ENCODE data around the gene ADARB1. TPM values are rescaled to one million over a fixed set of nuclear protein-coding genes. Genes with fewer than 3 reads are reported as not detected.

Gene ADARB1
- total and polyA plus RNA-seq, 2 experiments from 2014 or later: 4.8 to 14.8 TPM

DNA sequence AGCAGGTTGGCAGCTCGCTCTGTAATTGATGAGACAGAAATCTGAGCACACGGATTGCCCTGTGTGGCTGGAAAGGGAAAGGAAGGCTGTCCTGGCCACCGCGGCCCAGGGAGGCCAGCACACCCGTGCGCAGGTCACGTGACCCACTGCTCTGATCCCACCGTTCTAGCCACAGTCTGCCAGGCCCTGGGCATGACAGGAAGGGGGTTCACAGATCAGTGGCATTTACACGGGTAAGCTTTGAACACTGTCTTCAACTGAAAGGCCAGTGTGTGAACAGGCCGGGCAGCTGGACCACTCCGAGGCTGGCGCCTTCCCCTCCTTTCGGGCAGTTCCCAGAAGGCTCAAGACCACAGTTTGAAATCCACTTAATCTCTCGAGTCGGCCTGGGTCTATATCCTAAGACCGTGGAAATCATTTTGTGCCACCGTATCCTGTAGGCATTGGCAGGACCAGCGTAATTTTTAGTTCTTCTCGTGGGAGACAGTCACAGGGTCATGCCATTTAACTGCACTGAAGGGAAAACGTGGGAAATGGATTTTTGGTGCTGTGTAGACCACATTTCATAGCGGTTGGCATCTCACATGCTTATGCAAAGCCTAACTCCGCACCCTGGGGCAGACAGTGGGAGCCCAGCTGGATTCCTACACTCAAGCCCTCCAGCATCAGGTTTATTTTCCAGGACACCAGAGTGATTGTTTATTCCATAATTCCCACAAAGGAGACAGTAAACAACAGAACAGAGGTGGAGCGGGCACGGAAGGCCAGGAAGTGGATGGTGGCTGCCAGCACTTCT lies 3.1 kb upstream of the ADARB1 start:
- no peaks in the 10 kb centered on the region; the same call in 1 of the 2 replicates for H3K79me2 ChIP-seq (replicated peaks; ENCODE audit: insufficient read depth)
- Mint-ChIP-seq H3K36me3 (ENCODE audit: low read depth) (peaks cover 3% of the 10 kb centered on the region; the same call in 1 of the 3 replicates), H3K4me1 (peaks cover 17% of the 10 kb centered on the region), H3K27me3 (ENCODE audit: insufficient read depth, low read depth, poor library complexity) (peaks cover 20% of the 10 kb centered on the region), H3K27ac (no peak overlapping the region), H3K9me3 (peaks cover 3% of the 10 kb centered on the region; the same call in 1 of the 3 replicates), H3K4me3 (no peak overlapping the region)
- no peaks in the 10 kb centered on the region for H3K9me2 ChIP-seq (ENCODE audit: insufficient read depth)
- ATAC-seq: no peak
- no peak overlapping the region for H3K27ac ChIP-seq (ENCODE audit: low read depth)
- no peaks in the 10 kb centered on the region for H3K36me3 ChIP-seq (ENCODE audit: insufficient read depth)
- H2AFZ ChIP-seq: no peak overlapping the region
- no peak overlapping the region for H3K4me2 ChIP-seq
- DNase-seq (ENCODE audit: low spot score): no peak
- H3K27me3 ChIP-seq (ENCODE audit: insufficient read depth): peaks cover 12% of the 10 kb centered on the region
- TF ChIP-seq NANOG (IDR thresholded peaks at IDR 0.05; ENCODE audit: borderline replicate concordance): no peak
- H3K4me3 ChIP-seq: no peak overlapping the region
- peaks cover 6% of the 10 kb centered on the region for H4K20me1 ChIP-seq (replicated peaks; ENCODE audit: insufficient read depth)
- H3K4me1 ChIP-seq (ENCODE audit: insufficient read depth): peaks cover 15% of the 10 kb centered on the region
- peaks cover 12% of the 10 kb centered on the region; the same call in 1 of the 2 replicates for H3F3A ChIP-seq (replicated peaks; ENCODE audit: low read depth)

DNA sequence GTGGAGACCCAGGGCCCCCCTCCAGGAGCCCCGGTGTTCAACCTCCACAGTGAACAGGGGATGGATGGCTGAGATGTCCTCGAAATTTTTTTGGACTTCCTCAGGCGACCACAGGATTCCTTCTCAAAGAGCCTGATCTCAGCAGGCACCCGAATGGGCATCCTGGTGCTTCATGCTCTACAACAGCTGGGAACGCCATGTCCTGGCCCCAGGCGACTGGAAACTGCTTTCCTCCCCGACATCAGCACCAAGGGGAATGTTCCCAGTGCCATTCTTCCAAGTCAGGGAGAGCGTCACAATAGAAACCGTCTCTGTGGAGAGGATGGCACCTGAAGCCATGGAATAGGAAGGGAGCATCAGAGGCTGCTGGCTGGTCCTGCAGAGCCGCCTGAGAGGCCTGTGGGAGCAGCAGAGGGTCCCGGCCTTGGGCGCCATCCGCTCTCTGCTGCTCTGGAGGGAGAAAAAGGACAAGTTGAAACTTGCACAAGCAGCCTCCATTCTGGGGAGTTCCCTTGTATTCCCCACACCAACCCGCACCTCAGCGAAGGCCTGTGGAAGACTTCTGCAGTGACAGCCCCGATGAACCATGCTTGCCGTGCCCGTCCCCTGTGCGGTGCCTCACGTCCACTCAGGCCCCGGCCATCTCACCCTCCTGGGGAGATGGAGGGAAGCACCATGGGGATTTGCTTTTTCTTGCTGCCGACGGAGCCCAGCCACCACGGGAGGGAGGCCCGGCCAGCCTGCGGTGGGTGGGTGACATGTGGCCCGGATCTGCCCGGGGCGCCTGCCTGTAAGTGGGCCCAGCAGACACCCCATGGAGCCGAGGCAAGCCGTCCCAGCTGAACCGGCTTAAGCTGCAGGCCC lies 2.3 kb upstream of the ADARB1 start:
- DNase-seq (ENCODE audit: low spot score): no peak
- no peak for ATAC-seq
- Histone ChIP-seq H3K4me3 (no peak overlapping the region), H3F3A (replicated peaks; ENCODE audit: low read depth) (peaks cover 12% of the 10 kb centered on the region; the same call in 1 of the 2 replicates), H3K36me3 (ENCODE audit: insufficient read depth) (no peaks in the 10 kb centered on the region), H3K27ac (ENCODE audit: low read depth) (no peak overlapping the region), H3K79me2 (replicated peaks; ENCODE audit: insufficient read depth) (no peaks in the 10 kb centered on the region; the same call in 1 of the 2 replicates), H3K4me2 (no peak overlapping the region), H2AFZ (no peak overlapping the region), H3K27me3 (ENCODE audit: insufficient read depth) (peaks cover 20% of the 10 kb centered on the region), H4K20me1 (replicated peaks; ENCODE audit: insufficient read depth) (peaks cover 13% of the 10 kb centered on the region), H3K9me2 (ENCODE audit: insufficient read depth) (no peaks in the 10 kb centered on the region), H3K4me1 (ENCODE audit: insufficient read depth) (peaks cover 15% of the 10 kb centered on the region)
- H3K4me1 Mint-ChIP-seq: peaks cover 13% of the 10 kb centered on the region
- peak overlapping the region; percentile 82; the same call in 2 of the 3 replicates for H3K4me3 Mint-ChIP-seq
- no peak for TF ChIP-seq POLR2AphosphoS5 (IDR thresholded peaks at IDR 0.05; ENCODE audit: low read depth)
- no peak for TF ChIP-seq STAT1 (IDR thresholded peaks at IDR 0.05; ENCODE audit: unreplicated experiment)
- TF ChIP-seq CREB1 (CRISPR knock-in tag; IDR thresholded peaks at IDR 0.05; ENCODE audit: low read depth): no peak
- TF ChIP-seq, protein P1, sequence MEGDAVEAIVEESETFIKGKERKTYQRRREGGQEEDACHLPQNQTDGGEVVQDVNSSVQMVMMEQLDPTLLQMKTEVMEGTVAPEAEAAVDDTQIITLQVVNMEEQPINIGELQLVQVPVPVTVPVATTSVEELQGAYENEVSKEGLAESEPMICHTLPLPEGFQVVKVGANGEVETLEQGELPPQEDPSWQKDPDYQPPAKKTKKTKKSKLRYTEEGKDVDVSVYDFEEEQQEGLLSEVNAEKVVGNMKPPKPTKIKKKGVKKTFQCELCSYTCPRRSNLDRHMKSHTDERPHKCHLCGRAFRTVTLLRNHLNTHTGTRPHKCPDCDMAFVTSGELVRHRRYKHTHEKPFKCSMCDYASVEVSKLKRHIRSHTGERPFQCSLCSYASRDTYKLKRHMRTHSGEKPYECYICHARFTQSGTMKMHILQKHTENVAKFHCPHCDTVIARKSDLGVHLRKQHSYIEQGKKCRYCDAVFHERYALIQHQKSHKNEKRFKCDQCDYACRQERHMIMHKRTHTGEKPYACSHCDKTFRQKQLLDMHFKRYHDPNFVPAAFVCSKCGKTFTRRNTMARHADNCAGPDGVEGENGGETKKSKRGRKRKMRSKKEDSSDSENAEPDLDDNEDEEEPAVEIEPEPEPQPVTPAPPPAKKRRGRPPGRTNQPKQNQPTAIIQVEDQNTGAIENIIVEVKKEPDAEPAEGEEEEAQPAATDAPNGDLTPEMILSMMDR (conservative IDR thresholded peaks at IDR 0.05; ENCODE audit: low read depth in 2 of 2): no peak
- H3K27me3 Mint-ChIP-seq (ENCODE audit: insufficient read depth, low read depth, poor library complexity): peaks cover 22% of the 10 kb centered on the region
- H3K27ac Mint-ChIP-seq: no peak overlapping the region
- peaks cover 3% of the 10 kb centered on the region; the same call in 1 of the 3 replicates for H3K9me3 Mint-ChIP-seq
- peaks cover 3% of the 10 kb centered on the region; the same call in 1 of the 3 replicates for H3K36me3 Mint-ChIP-seq (ENCODE audit: low read depth)
